ENCODE results near the gene SPATC1L.

The SPATC1L gene

GRCh38 chr21:46146856-46147255 is 37.4 kb downstream of the SPATC1L start:
- TF ChIP-seq CTCF (conservative IDR thresholded peaks at IDR 0.05; ENCODE audit: control insufficient read depth, insufficient read depth, low read depth, low read length): no peak
- H3K4me3 ChIP-seq (ENCODE audit: control insufficient read depth, low read depth, low read length): no peak overlapping the region
- DNase-seq (ENCODE audit: low read depth): no peak

GRCh38 chr21:46145840-46146691 is 38.2 kb downstream of the SPATC1L start:
- no peak for TF ChIP-seq CTCF (conservative IDR thresholded peaks at IDR 0.05; ENCODE audit: control insufficient read depth, insufficient read depth, low read depth, low read length)
- no peak for DNase-seq (ENCODE audit: low read depth)

GRCh38 chr21:46145159-46145839 is 39.0 kb downstream of the SPATC1L start:
- no peak overlapping the region for H3K4me3 ChIP-seq (ENCODE audit: control insufficient read depth, low read depth, low read length)
- no peak for TF ChIP-seq CTCF (conservative IDR thresholded peaks at IDR 0.05; ENCODE audit: control insufficient read depth, insufficient read depth, low read depth, low read length)
- no peak for DNase-seq (ENCODE audit: low read depth)

More at GRCh38 chr21:46145840-46146691, 38.2 kb downstream of the SPATC1L start:
- H3K4me3 ChIP-seq (ENCODE audit: control insufficient read depth, low read depth, low read length): no peak overlapping the region

- no peak overlapping the region for H3K4me3 ChIP-seq (ENCODE audit: control insufficient read depth, low read depth, low read length)
- no peak for DNase-seq (ENCODE audit: low read depth)
- TF ChIP-seq CTCF (conservative IDR thresholded peaks at IDR 0.05; ENCODE audit: control insufficient read depth, insufficient read depth, low read depth, low read length): no peak
Observed at GRCh38 chr21:46144464-46145070, 39.7 kb downstream of the SPATC1L start.

GRCh38 chr21:46142582-46143473 is 41.4 kb downstream of the SPATC1L start:
- DNase-seq (ENCODE audit: low read depth): no peak
- H3K4me3 ChIP-seq (ENCODE audit: control insufficient read depth, low read depth, low read length): no peak overlapping the region
- no peak for TF ChIP-seq CTCF (conservative IDR thresholded peaks at IDR 0.05; ENCODE audit: control insufficient read depth, insufficient read depth, low read depth, low read length)

All from fibroblast of mammary gland (primary cell).